ENCODE results near the gene HK1. TPM values are rescaled to one million over a fixed set of nuclear protein-coding genes. Genes with fewer than 3 reads are reported as not detected.

Gene HK1
- total and polyA plus RNA-seq, 2 of the 4 experiments (the other 2 are of a cell fraction) = 53.7 to 90.5 TPM

DNA sequence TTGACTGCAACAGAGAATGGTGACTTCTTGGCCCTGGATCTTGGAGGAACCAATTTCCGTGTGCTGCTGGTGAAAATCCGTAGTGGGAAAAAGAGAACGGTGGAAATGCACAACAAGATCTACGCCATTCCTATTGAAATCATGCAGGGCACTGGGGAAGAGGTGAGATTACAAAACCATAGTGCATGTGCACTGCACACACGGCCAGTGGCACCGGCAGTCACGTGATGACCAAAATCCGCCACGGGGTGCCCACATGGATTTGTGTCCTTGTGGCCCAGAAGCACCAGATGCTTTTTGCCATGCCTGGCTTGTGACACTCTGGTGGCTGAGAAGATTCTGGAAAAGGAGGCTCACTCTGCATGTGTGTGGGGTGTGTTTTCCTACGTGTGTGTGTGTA, 106.0 kb downstream of the HK1 start:
- Histone ChIP-seq H3K27me3 (ENCODE audit: control insufficient read depth, insufficient read depth, low read length) (no peaks in the 10 kb centered on the region), H3K36me3 (ENCODE audit: control insufficient read depth, insufficient read depth, low read length) (peaks cover 46% of the 10 kb centered on the region), H2BK120ac (ENCODE audit: low read depth, low read length) (no peak overlapping the region), H3K23ac (ENCODE audit: low read depth, low read length) (no peak overlapping the region), H3K4me3 (ENCODE audit: insufficient read depth, low read depth, low read length) (no peak overlapping the region), H3K14ac (replicated peaks; ENCODE audit: low read depth, low read length) (no peak overlapping the region), H2BK20ac (ENCODE audit: low read depth, low read length) (no peak overlapping the region), H3K4ac (ENCODE audit: low read depth, low read length) (no peak overlapping the region), H3K4me2 (ENCODE audit: low read depth, low read length) (no peak overlapping the region), H2BK5ac (ENCODE audit: low read depth, low read length, poor library complexity, severe bottlenecking) (no peak overlapping the region), H4K20me1 (ENCODE audit: insufficient read depth, low read length) (peaks cover 23% of the 10 kb centered on the region), H3K27ac (ENCODE audit: insufficient read depth, low read length) (no peak overlapping the region), H3K79me1 (ENCODE audit: low read depth in 1 of 2, low read length in 2 of 2) (peaks cover 24 to 25% of the 10 kb centered on the region in 2 experiments), H4K91ac (ENCODE audit: insufficient read depth, low read depth, low read length) (no peak overlapping the region), H4K8ac (ENCODE audit: low read depth in 2 of 2, low read length in 2 of 2) (no peak overlapping the region), H2AFZ (replicated peaks; ENCODE audit: low read length, poor library complexity) (no peak overlapping the region), H2AK5ac (ENCODE audit: low read depth, low read length) (no peak overlapping the region; the same call in 1 of the 2 replicates), H3K18ac (ENCODE audit: low read depth, low read length) (no peak overlapping the region), H3K9ac (ENCODE audit: low read depth, low read length) (no peak overlapping the region), H2BK15ac (ENCODE audit: low read depth, low read length) (no peak overlapping the region), H4K5ac (ENCODE audit: low read depth, low read length) (no peak overlapping the region), H2AK9ac (replicated peaks; ENCODE audit: low read depth, low read length, poor library complexity) (no peak overlapping the region), H3K9me3 (ENCODE audit: control insufficient read depth, insufficient read depth, low read length) (no peaks in the 10 kb centered on the region), H3K56ac (ENCODE audit: extremely low read depth, insufficient read depth, low read length) (no peak overlapping the region), H3K9me1 (ENCODE audit: insufficient read depth, low read length) (peaks cover 9% of the 10 kb centered on the region; the same call in 1 of the 2 replicates), H3K4me1 (ENCODE audit: control insufficient read depth, insufficient read depth, low read length) (peaks cover 7% of the 10 kb centered on the region)
- ChIA-PET CTCF (interaction anchor here (0.5 kb wide), 1 partner anchor 98 kb away, joined by 3 read pairs; no protein-coding TSS in a partner anchor), POLR2A (ENCODE audit: unreplicated experiment) (no interaction called here)
- no peak for ATAC-seq (ENCODE audit: low read depth)
- no TSS peak for BruUV-seq (replicated peaks)
- DNase-seq = no peak
- intact Hi-C loops (cut with micrococcal nuclease) (no loop called here), dilution Hi-C loops (cut with HindIII; ENCODE audit: low sequenced_read_pairs, unreplicated experiment) (no loop called here), in situ Hi-C loops (cut with MboI; ENCODE audit: low sequenced_read_pairs) (no loop called here)
- no peak for TF ChIP-seq POLR2A (IDR thresholded peaks at IDR 0.05; ENCODE audit: low read depth, low read length)
- no peak for TF ChIP-seq MXI1 (IDR thresholded peaks at IDR 0.05; ENCODE audit: borderline replicate concordance, low read depth, low read length)
- TF ChIP-seq MAZ (IDR thresholded peaks at IDR 0.05; ENCODE audit: borderline replicate concordance, low read depth, low read length) = no peak
- TF ChIP-seq, protein P1, sequence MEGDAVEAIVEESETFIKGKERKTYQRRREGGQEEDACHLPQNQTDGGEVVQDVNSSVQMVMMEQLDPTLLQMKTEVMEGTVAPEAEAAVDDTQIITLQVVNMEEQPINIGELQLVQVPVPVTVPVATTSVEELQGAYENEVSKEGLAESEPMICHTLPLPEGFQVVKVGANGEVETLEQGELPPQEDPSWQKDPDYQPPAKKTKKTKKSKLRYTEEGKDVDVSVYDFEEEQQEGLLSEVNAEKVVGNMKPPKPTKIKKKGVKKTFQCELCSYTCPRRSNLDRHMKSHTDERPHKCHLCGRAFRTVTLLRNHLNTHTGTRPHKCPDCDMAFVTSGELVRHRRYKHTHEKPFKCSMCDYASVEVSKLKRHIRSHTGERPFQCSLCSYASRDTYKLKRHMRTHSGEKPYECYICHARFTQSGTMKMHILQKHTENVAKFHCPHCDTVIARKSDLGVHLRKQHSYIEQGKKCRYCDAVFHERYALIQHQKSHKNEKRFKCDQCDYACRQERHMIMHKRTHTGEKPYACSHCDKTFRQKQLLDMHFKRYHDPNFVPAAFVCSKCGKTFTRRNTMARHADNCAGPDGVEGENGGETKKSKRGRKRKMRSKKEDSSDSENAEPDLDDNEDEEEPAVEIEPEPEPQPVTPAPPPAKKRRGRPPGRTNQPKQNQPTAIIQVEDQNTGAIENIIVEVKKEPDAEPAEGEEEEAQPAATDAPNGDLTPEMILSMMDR (conservative IDR thresholded peaks at IDR 0.05; ENCODE audit: low read depth, low read length) = no peak
- WGBS, 2 experiments (ENCODE audit: extremely low coverage in 2 of 2, insufficient read length in 1 of 2) = 100% methylated on average over 4 of the region's 10 CpGs; no CpG with 5 or more reads in 1 of the 2 experiments
